ENCODE results near the gene DOCK6. TPM values are rescaled to one million over a fixed set of nuclear protein-coding genes. Genes with fewer than 3 reads are reported as not detected.

The DOCK6 gene
- total RNA-seq, 2 donors from 2014 or later, result 93.8 to 111 TPM

GRCh38 chr19:11176466-11177193 lies 85.7 kb downstream of the DOCK6 start:
- Histone ChIP-seq H3K4me3 (ENCODE audit: low read length) (no peak overlapping the region), H3K27ac (ENCODE audit: low read depth, low read length) (no peak overlapping the region), H3K27me3 (ENCODE audit: control insufficient read depth, insufficient read depth, low read length, poor library complexity, severe bottlenecking) (no peaks in the 10 kb centered on the region), H3K4me1 (ENCODE audit: control insufficient read depth, insufficient read depth, low read length) (no peaks in the 10 kb centered on the region), H3K9me3 (ENCODE audit: control insufficient read depth, low read length) (no peaks in the 10 kb centered on the region), H3K9ac (ENCODE audit: extremely low read depth, low read length, poor library complexity, severe bottlenecking) (no peak overlapping the region), H3K36me3 (ENCODE audit: control insufficient read depth, insufficient read depth, low read length) (peaks cover 31% of the 10 kb centered on the region)
- Mint-ChIP-seq H3K9me3 (no peaks in the 10 kb centered on the region), H3K36me3 (ENCODE audit: low read depth) (peaks cover 59% of the 10 kb centered on the region), H3K27me3 (ENCODE audit: insufficient read depth) (no peaks in the 10 kb centered on the region), H3K4me1 (no peaks in the 10 kb centered on the region), H3K4me3 (no peak overlapping the region), H3K27ac (no peak overlapping the region)
- DNase-seq, result no peak
- 94 to 96% methylated on average over 16 to 18 of the region's 18 CpGs for WGBS, 2 experiments (ENCODE audit: insufficient coverage in 1 of 2, insufficient read length in 1 of 2)
- TF ChIP-seq CTCF (conservative IDR thresholded peaks at IDR 0.05), result no peak

GRCh38 chr19:11175920-11176319 lies 86.4 kb downstream of the DOCK6 start:
- H3K9ac ChIP-seq (ENCODE audit: extremely low read depth, low read length, poor library complexity, severe bottlenecking), result no peak overlapping the region
- DNase-seq, result no peak
- H3K36me3 ChIP-seq (ENCODE audit: control insufficient read depth, insufficient read depth, low read length), result peaks cover 31% of the 10 kb centered on the region
- WGBS, 2 experiments (ENCODE audit: insufficient coverage in 1 of 2, insufficient read length in 1 of 2), result 76 to 91% methylated on average over 5 to 7 of the region's 7 CpGs
- Mint-ChIP-seq H3K4me1 (no peaks in the 10 kb centered on the region), H3K9me3 (no peaks in the 10 kb centered on the region), H3K27ac (no peak overlapping the region), H3K36me3 (ENCODE audit: low read depth) (peaks cover 54% of the 10 kb centered on the region), H3K4me3 (no peak overlapping the region), H3K27me3 (ENCODE audit: insufficient read depth) (no peaks in the 10 kb centered on the region)
- no peak overlapping the region for H3K27ac ChIP-seq (ENCODE audit: low read depth, low read length)
- no peak overlapping the region for H3K4me3 ChIP-seq (ENCODE audit: low read length)
- no peaks in the 10 kb centered on the region for H3K9me3 ChIP-seq (ENCODE audit: control insufficient read depth, low read length)
- TF ChIP-seq CTCF (conservative IDR thresholded peaks at IDR 0.05), result no peak
- H3K27me3 ChIP-seq (ENCODE audit: control insufficient read depth, insufficient read depth, low read length, poor library complexity, severe bottlenecking), result no peaks in the 10 kb centered on the region
- H3K4me1 ChIP-seq (ENCODE audit: control insufficient read depth, insufficient read depth, low read length), result no peaks in the 10 kb centered on the region

- Histone ChIP-seq H3K9ac (ENCODE audit: extremely low read depth, low read length, poor library complexity, severe bottlenecking) (no peak overlapping the region), H3K36me3 (ENCODE audit: control insufficient read depth, insufficient read depth, low read length) (peaks cover 39% of the 10 kb centered on the region), H3K4me1 (ENCODE audit: control insufficient read depth, insufficient read depth, low read length) (no peaks in the 10 kb centered on the region), H3K4me3 (ENCODE audit: low read length) (no peak overlapping the region), H3K27me3 (ENCODE audit: control insufficient read depth, insufficient read depth, low read length, poor library complexity, severe bottlenecking) (no peaks in the 10 kb centered on the region), H3K27ac (ENCODE audit: low read depth, low read length) (no peak overlapping the region), H3K9me3 (ENCODE audit: control insufficient read depth, low read length) (no peaks in the 10 kb centered on the region)
- no peak for DNase-seq
- Mint-ChIP-seq H3K9me3 (no peaks in the 10 kb centered on the region), H3K36me3 (ENCODE audit: low read depth) (peaks cover 63% of the 10 kb centered on the region), H3K27me3 (ENCODE audit: insufficient read depth) (no peaks in the 10 kb centered on the region), H3K4me3 (no peak overlapping the region), H3K4me1 (no peaks in the 10 kb centered on the region), H3K27ac (no peak overlapping the region)
- no peak for TF ChIP-seq CTCF (conservative IDR thresholded peaks at IDR 0.05)
- 96 to 97% methylated on average over 25 to 27 of the region's 27 CpGs for WGBS, 2 experiments (ENCODE audit: insufficient coverage in 1 of 2, insufficient read length in 1 of 2)
These were observed 88.0 kb downstream of the DOCK6 start for GRCh38 chr19:11174336-11174735.

All from endodermal cell (in vitro differentiated cells).